ENCODE results near the gene MUL1. TPM values are rescaled to one million over a fixed set of nuclear protein-coding genes. Genes with fewer than 3 reads are reported as not detected.

Gene MUL1
- polyA plus RNA-seq, 3 donors = 7.2 to 28.1 (median 25.8) TPM

GRCh38 chr1:20466273-20466672 lies 41.7 kb downstream of the MUL1 start:
- H3K27ac ChIP-seq (ENCODE audit: low read depth in 1 of 2, low read length in 2 of 2) = no peak overlapping the region
- H3K4me3 ChIP-seq (replicated peaks in 1 of 3; ENCODE audit: low read depth in 2 of 3, low read length in 3 of 3) = no peak overlapping the region
- no peaks in the 10 kb centered on the region for H3K36me3 ChIP-seq (replicated peaks in 1 of 2; ENCODE audit: control insufficient read depth in 1 of 2, insufficient read depth in 2 of 2, low read length in 2 of 2)
- H3K27me3 ChIP-seq (ENCODE audit: control insufficient read depth in 2 of 2, insufficient read depth in 2 of 2, low read length in 2 of 2) = no peaks in the 10 kb centered on the region
- H3K9ac ChIP-seq (ENCODE audit: insufficient read depth, low read length, poor library complexity, severe bottlenecking) = no peak overlapping the region
- H3K4me2 ChIP-seq (replicated peaks; ENCODE audit: extremely low read depth, low read length, poor library complexity, severe bottlenecking) = no peak overlapping the region
- no peaks in the 10 kb centered on the region for H3K79me2 ChIP-seq (ENCODE audit: insufficient read depth, low read length)
- H3K27me3 Mint-ChIP-seq (ENCODE audit: low read depth in 3 of 3) = peaks cover 10 to 15% (median 11%) of the 10 kb centered on the region in 3 donors
- H3K4me3 Mint-ChIP-seq = no peak overlapping the region
- H3K36me3 Mint-ChIP-seq = no peaks in the 10 kb centered on the region
- no peaks in the 10 kb centered on the region for H3K4me1 ChIP-seq (ENCODE audit: control insufficient read depth in 1 of 2, insufficient read depth in 2 of 2, low read length in 2 of 2)
- peaks cover 0 to 7% of the 10 kb centered on the region in 2 donors for H3K9me3 ChIP-seq (replicated peaks in 1 of 2; ENCODE audit: control insufficient read depth in 1 of 2, insufficient read depth in 1 of 2, low read length in 2 of 2)
- intact Hi-C loops (cut with micrococcal nuclease) = no loop called here
- H3K4me1 Mint-ChIP-seq = no peaks in the 10 kb centered on the region
- H4K20me1 ChIP-seq (ENCODE audit: insufficient read depth, low read length) = no peaks in the 10 kb centered on the region
- peaks cover 0 to 5% (median 0%) of the 10 kb centered on the region in 7 donors for H3K9me3 Mint-ChIP-seq
- no peak overlapping the region for H3K27ac Mint-ChIP-seq
- no peak for DNase-seq
- TF ChIP-seq CTCF (IDR thresholded peaks at IDR 0.05) = no peak
- H2AFZ ChIP-seq (ENCODE audit: insufficient read depth, low read depth, low read length, poor library complexity, severe bottlenecking) = no peak overlapping the region
- 59% methylated on average over 3 of the region's 9 CpGs for WGBS (ENCODE audit: insufficient coverage)

GRCh38 chr1:20465187-20465586 lies 42.8 kb downstream of the MUL1 start:
- no peak overlapping the region for H3K27ac Mint-ChIP-seq
- Histone ChIP-seq H4K20me1 (ENCODE audit: insufficient read depth, low read length) (no peaks in the 10 kb centered on the region), H3K4me1 (ENCODE audit: control insufficient read depth in 1 of 2, insufficient read depth in 2 of 2, low read length in 2 of 2) (no peaks in the 10 kb centered on the region), H3K9ac (ENCODE audit: insufficient read depth, low read length, poor library complexity, severe bottlenecking) (no peak overlapping the region), H3K27ac (ENCODE audit: low read depth in 1 of 2, low read length in 2 of 2) (no peak overlapping the region), H3K36me3 (replicated peaks in 1 of 2; ENCODE audit: control insufficient read depth in 1 of 2, insufficient read depth in 2 of 2, low read length in 2 of 2) (no peaks in the 10 kb centered on the region), H3K4me3 (replicated peaks in 1 of 3; ENCODE audit: low read depth in 2 of 3, low read length in 3 of 3) (no peak overlapping the region), H3K9me3 (replicated peaks in 1 of 2; ENCODE audit: control insufficient read depth in 1 of 2, insufficient read depth in 1 of 2, low read length in 2 of 2) (peaks cover 0 to 7% of the 10 kb centered on the region in 2 donors), H2AFZ (ENCODE audit: insufficient read depth, low read depth, low read length, poor library complexity, severe bottlenecking) (no peak overlapping the region), H3K79me2 (ENCODE audit: insufficient read depth, low read length) (no peaks in the 10 kb centered on the region), H3K27me3 (ENCODE audit: control insufficient read depth in 2 of 2, insufficient read depth in 2 of 2, low read length in 2 of 2) (no peaks in the 10 kb centered on the region), H3K4me2 (replicated peaks; ENCODE audit: extremely low read depth, low read length, poor library complexity, severe bottlenecking) (no peak overlapping the region)
- no peaks in the 10 kb centered on the region for H3K4me1 Mint-ChIP-seq
- no peak for DNase-seq
- no peak for TF ChIP-seq CTCF (IDR thresholded peaks at IDR 0.05)
- H3K36me3 Mint-ChIP-seq = no peaks in the 10 kb centered on the region
- peaks cover 10 to 13% (median 12%) of the 10 kb centered on the region in 3 donors for H3K27me3 Mint-ChIP-seq (ENCODE audit: low read depth in 3 of 3)
- intact Hi-C loops (cut with micrococcal nuclease) = no loop called here
- H3K4me3 Mint-ChIP-seq = no peak overlapping the region
- peaks cover 0 to 5% (median 0%) of the 10 kb centered on the region in 7 donors for H3K9me3 Mint-ChIP-seq
- WGBS (ENCODE audit: insufficient coverage) = 59% methylated on average over 2 of the region's 5 CpGs
